ENCODE data around the gene TRIM17.

TRIM17 gene

GRCh38 chr1:228459091-228459993, 42.7 kb upstream of the TRIM17 start:
- no peaks in the 10 kb centered on the region for H3K36me3 ChIP-seq (ENCODE audit: insufficient read depth)
- H3K79me2 ChIP-seq (ENCODE audit: insufficient read depth, low read depth): no peaks in the 10 kb centered on the region
- H4K20me1 ChIP-seq (ENCODE audit: insufficient read depth): no peaks in the 10 kb centered on the region
- H3K4me3 ChIP-seq (IDR thresholded peaks at IDR 0.05; ENCODE audit: insufficient read depth, low read depth, low read length): no peak overlapping the region
- no peak overlapping the region for H3K27ac ChIP-seq
- no peak overlapping the region for H3K4me2 ChIP-seq
- no peaks in the 10 kb centered on the region for H3K27me3 ChIP-seq (ENCODE audit: insufficient read depth, low read depth)
- no peak overlapping the region for H2AFZ ChIP-seq (ENCODE audit: low read depth)
- no peak for TF ChIP-seq CTCF (conservative IDR thresholded peaks at IDR 0.05; ENCODE audit: low read depth, low read length)
- no peak overlapping the region for H3K9ac ChIP-seq
- H3K4me1 ChIP-seq (ENCODE audit: low read depth, poor library complexity, severe bottlenecking): no peaks in the 10 kb centered on the region

- Histone ChIP-seq H3K4me3 (IDR thresholded peaks at IDR 0.05; ENCODE audit: insufficient read depth, low read depth, low read length) (no peak overlapping the region), H2AFZ (ENCODE audit: low read depth) (no peak overlapping the region), H3K27me3 (ENCODE audit: insufficient read depth, low read depth) (no peaks in the 10 kb centered on the region), H3K9ac (no peak overlapping the region), H3K79me2 (ENCODE audit: insufficient read depth, low read depth) (no peaks in the 10 kb centered on the region), H3K4me2 (no peak overlapping the region), H3K27ac (no peak overlapping the region), H3K4me1 (ENCODE audit: low read depth, poor library complexity, severe bottlenecking) (no peaks in the 10 kb centered on the region), H3K36me3 (ENCODE audit: insufficient read depth) (no peaks in the 10 kb centered on the region), H4K20me1 (ENCODE audit: insufficient read depth) (no peaks in the 10 kb centered on the region)
- TF ChIP-seq CTCF (conservative IDR thresholded peaks at IDR 0.05; ENCODE audit: low read depth, low read length): no peak
These were observed 40.9 kb upstream of the TRIM17 start for GRCh38 chr1:228457396-228458176.

- Histone ChIP-seq H3K9ac (no peak overlapping the region), H3K79me2 (ENCODE audit: insufficient read depth, low read depth) (no peaks in the 10 kb centered on the region), H3K4me2 (no peak overlapping the region), H4K20me1 (ENCODE audit: insufficient read depth) (no peaks in the 10 kb centered on the region), H3K4me3 (IDR thresholded peaks at IDR 0.05; ENCODE audit: insufficient read depth, low read depth, low read length) (no peak overlapping the region), H3K27me3 (ENCODE audit: insufficient read depth, low read depth) (no peaks in the 10 kb centered on the region), H3K27ac (no peak overlapping the region), H2AFZ (ENCODE audit: low read depth) (no peak overlapping the region), H3K4me1 (ENCODE audit: low read depth, poor library complexity, severe bottlenecking) (no peaks in the 10 kb centered on the region), H3K36me3 (ENCODE audit: insufficient read depth) (no peaks in the 10 kb centered on the region)
- no peak for TF ChIP-seq CTCF (conservative IDR thresholded peaks at IDR 0.05; ENCODE audit: low read depth, low read length)
These were observed 40.3 kb upstream of the TRIM17 start for GRCh38 chr1:228457017-228457395.

GRCh38 chr1:228456252-228457016, 39.8 kb upstream of the TRIM17 start:
- no peaks in the 10 kb centered on the region for H3K36me3 ChIP-seq (ENCODE audit: insufficient read depth)
- H3K4me1 ChIP-seq (ENCODE audit: low read depth, poor library complexity, severe bottlenecking): no peaks in the 10 kb centered on the region
- no peaks in the 10 kb centered on the region for H3K79me2 ChIP-seq (ENCODE audit: insufficient read depth, low read depth)
- H3K27ac ChIP-seq: no peak overlapping the region
- no peak overlapping the region for H3K4me2 ChIP-seq
- H3K27me3 ChIP-seq (ENCODE audit: insufficient read depth, low read depth): no peaks in the 10 kb centered on the region
- no peak for TF ChIP-seq CTCF (conservative IDR thresholded peaks at IDR 0.05; ENCODE audit: low read depth, low read length)
- no peak overlapping the region for H2AFZ ChIP-seq (ENCODE audit: low read depth)
- no peak overlapping the region for H3K9ac ChIP-seq
- H3K4me3 ChIP-seq (IDR thresholded peaks at IDR 0.05; ENCODE audit: insufficient read depth, low read depth, low read length): no peak overlapping the region
- no peaks in the 10 kb centered on the region for H4K20me1 ChIP-seq (ENCODE audit: insufficient read depth)

Data from KMS-11 (cell line).